GM12878 (cell line): ENCODE results near the gene CALD1. TPM values are rescaled to one million over a fixed set of nuclear protein-coding genes. Genes with fewer than 3 reads are reported as not detected.

Experiments
- ATAC-seq: fragments of 200-7000 bp; cut with Tn5 transposase; 3 replicates; pipeline ENCODE4 v1.9.1; 2020; ENCODE audit warnings: mild to moderate bottlenecking, moderate library complexity
- BruUV-seq: library from RNA; stranded (reverse); fragments of 400-500 nt; replicated peaks from 2 replicates; lab custom pipeline; 2021; lab: Mats Ljungman, UMichigan
- CTCF ChIA-PET: fragments of 300-600 bp; sonication (Branson Sonifier 250); formaldehyde crosslinking; extraction: SDS; loops from one replicate; lab custom pipeline; 2021; ENCODE audit warnings: inconsistent platforms; lab: Yijun Ruan, JAX
- POLR2A ChIA-PET: fragments of 350-600 bp; formaldehyde crosslinking; extraction: SDS; loops from one replicate; lab custom pipeline; 2021; ENCODE audit warnings: inconsistent platforms; lab: Charles Lee
- RAD21 ChIA-PET: fragments of 300-600 bp; sonication (Branson Sonifier 250); formaldehyde crosslinking; loops from one replicate; lab custom pipeline; 2023; ENCODE audit warnings: antibody characterized with exemption; ENCODE audit not compliant: unreplicated experiment; lab: Charles Lee
- SMC1A ChIA-PET: fragments of 300-600 bp; sonication (Branson Sonifier 250); formaldehyde crosslinking; loops from one replicate; lab custom pipeline; 2023; ENCODE audit not compliant: unreplicated experiment, uncharacterized antibody; lab: Charles Lee
- DNase-seq: peaks from one replicate; pipeline ENCODE4 v3.0.0-alpha.2; 2011; ENCODE audit warnings: low read depth, low spot score
- FAIRE-seq: peaks from 3 replicates; lab custom pipeline; 2011; peaks lifted over from hg19 to GRCh38; lab: Jason Lieb, UNC
- H2AFZ ChIP-seq: 2 replicates; pipeline ENCODE4 v1.6.0; 2011; ENCODE audit warnings: low read depth, low read length, control low read depth; ENCODE audit not compliant: control insufficient read depth
- H3K27ac ChIP-seq: 2 replicates; pipeline ENCODE4 v1.5.1; 2011; ENCODE audit warnings: control low read depth; ENCODE audit not compliant: control insufficient read depth, insufficient read depth
- H3K27me3 ChIP-seq, 2 experiments: replicated peaks in 1 of 2; 2 replicates each; pipeline versions ENCODE4 v1.6.0 to v1.6.1; 2011; ENCODE audit warnings: low read length in 1 of 2; ENCODE audit not compliant: control insufficient read depth in 2 of 2, insufficient read depth in 2 of 2
- H3K36me3 ChIP-seq, 2 experiments: 2 replicates each; pipeline ENCODE4 v1.5.1; 2011; ENCODE audit warnings: low read length in 1 of 2; ENCODE audit not compliant: control insufficient read depth in 2 of 2, insufficient read depth in 2 of 2
- H3K4me1 ChIP-seq: 2 replicates; pipeline ENCODE4 v1.6.1; 2011; ENCODE audit warnings: mild to moderate bottlenecking, low read length, moderate library complexity, mixed read lengths; ENCODE audit not compliant: control insufficient read depth, insufficient read depth
- H3K4me2 ChIP-seq: 2 replicates; pipeline ENCODE4 v1.6.0; 2011; ENCODE audit warnings: control low read depth; ENCODE audit not compliant: control insufficient read depth, insufficient read depth
- H3K4me3 ChIP-seq: fragments of 200-600 bp; sonication (generic); 2 replicates; pipeline ENCODE4 v1.5.1; 2016
- H3K79me2 ChIP-seq: 2 replicates; pipeline ENCODE4 v1.6.0; 2011; ENCODE audit warnings: low read length; ENCODE audit not compliant: control insufficient read depth, insufficient read depth
- H3K9ac ChIP-seq: 2 replicates; pipeline ENCODE4 v1.8.0; 2011; ENCODE audit warnings: low read length, control low read depth, mixed read lengths; ENCODE audit not compliant: control insufficient read depth, insufficient read depth
- H3K9me3 ChIP-seq: replicated peaks from 3 replicates; pipeline ENCODE4 v1.5.1; 2011; ENCODE audit warnings: mild to moderate bottlenecking, low read length; ENCODE audit not compliant: control insufficient read depth, insufficient read depth
- H4K20me1 ChIP-seq: 2 replicates; pipeline ENCODE4 v1.6.0; 2011; ENCODE audit not compliant: control insufficient read depth, insufficient read depth
- HDAC2 ChIP-seq: fragments of 200-600 bp; sonication (generic); IDR thresholded peaks from 2 replicates; pipeline ENCODE4 v1.6.1; 2017
- MAX ChIP-seq: IDR thresholded peaks from 2 replicates; pipeline ENCODE4 v1.6.1; 2012; ENCODE audit warnings: low read depth, low read length, improper control_type of control experiment
- SRF ChIP-seq, 2 experiments: IDR thresholded peaks; 2 replicates each; pipeline ENCODE4 v1.6.1; 2011; ENCODE audit warnings: low read depth in 2 of 2, low read length in 2 of 2, mild to moderate bottlenecking in 1 of 2, moderate library complexity in 1 of 2
- ZNF592 ChIP-seq: fragments of 450-650 bp; IDR thresholded peaks from 2 replicates; pipeline ENCODE4 v1.6.1; 2017; ENCODE audit warnings: mild to moderate bottlenecking, moderate library complexity
- ZSCAN29 ChIP-seq: fragments of 450-650 bp; IDR thresholded peaks from 2 replicates; pipeline ENCODE4 v1.6.1; 2017; ENCODE audit warnings: mild to moderate bottlenecking, moderate library complexity
- WGBS: methylation state at CpG from one replicate; pipeline ENCODE4 v1.1.6; 2016; ENCODE audit warnings: low lambda C conversion rate; ENCODE audit not compliant: insufficient replicate concordance, insufficient coverage; ENCODE audit errors: missing lambda C conversion rate; 5-methylcytosine and 5-hydroxymethylcytosine counted together
- in situ Hi-C: fragments of 300-500 bp; cut with MboI; formaldehyde crosslinking; loops from 9 replicates; pipeline ENCODE4 v1.14.3; 2018; ENCODE audit warnings: mixed read lengths
- intact Hi-C: fragments of 100-400 bp; cut with micrococcal nuclease; formaldehyde crosslinking; loops from one replicate; pipeline ENCODE4 v1.14.2; 2022; ENCODE audit not compliant: unreplicated experiment
- polyA plus RNA-seq, 11 experiments: library from polyadenylated mRNA; depleted of rRNA in 4 of 11; unstranded in 6 of 11; stranded (reverse) in 5 of 11; fragments of >200 nt; fragmentation: Nextera tagmentation in 4 of 11; fragmentation: Illumina TruSeq in 1 of 11; extraction: Ambion mirVana in 4 of 11; extraction: Trizol in 1 of 11; gene quantifications; 1 replicate in 1 of 11; 2 replicates in 10 of 11; pipeline versions ENCODE4 v1.2.1 to v1.2.3, GENCODE V29; 2011 to 2016; ENCODE audit warnings: inconsistent platforms in 2 of 11, missing spikeins in 2 of 11, low read depth in 1 of 11
- total RNA-seq, 4 experiments: library from RNA; depleted of rRNA in 3 of 4; stranded (reverse); fragments of >200 nt in 3 of 4; fragmentation: Illumina TruSeq in 1 of 4; extraction: Trizol in 1 of 4; gene quantifications; 2 replicates each; pipeline versions ENCODE4 v1.2.1 to v1.2.3, GENCODE V29; 2013 to 2021

The CALD1 gene
- total and polyA plus RNA-seq, 10 of the 15 experiments (the other 5 are each of a cell fraction or from before 2014, with no cell fraction given) = 0.03 to 1.3 (median 0.22) TPM

- SMC1A ChIA-PET = no interaction called here
- CTCF ChIA-PET = no interaction called here
- Histone ChIP-seq H3K4me2 (no peak overlapping the region), H3K9ac (no peak overlapping the region), H3K4me3 (no peak overlapping the region), H2AFZ (no peak overlapping the region), H3K27ac (no peak overlapping the region), H3K27me3 (no peaks in the 10 kb centered on the region; a peak in 1 of 4 replicates)
- POLR2A ChIA-PET = no interaction called here
- BruUV-seq = no TSS peak
- FAIRE-seq = no peak
- ATAC-seq = no peak
- 47% methylated on average over 5 of the region's 5 CpGs for WGBS
- intact Hi-C loops = no loop called here
- in situ Hi-C loops = no loop called here
- TF ChIP-seq HDAC2 (no peak), MAX (no peak), ZSCAN29 (no peak), ZNF592 (no peak), SRF (IDR thresholded peaks at IDR 0.05; ENCODE audit: low read depth in 2 of 2, low read length in 2 of 2) (no peak)
- TF ChIP-seq, all 136 proteins: peak for 0
- no peaks in the 10 kb centered on the region for H3K9me3 ChIP-seq
- no peaks in the 10 kb centered on the region for H3K79me2 ChIP-seq
- no peaks in the 10 kb centered on the region for H3K36me3 ChIP-seq
- RAD21 ChIA-PET = no interaction called here
- peaks cover 4% of the 10 kb centered on the region for H3K4me1 ChIP-seq
- no peak for DNase-seq
- H4K20me1 ChIP-seq = no peaks in the 10 kb centered on the region
Measured at GRCh38 chr7:134780166-134780828, 863 bp downstream of the CALD1 start.
